Common myeloid progenitor, CD34-positive (primary cell): Measurements from ENCODE around the gene MYLK.

Experiments
- CTCF ChIA-PET: fragments of 350-600 bp; sonication (Branson Sonifier 250); formaldehyde crosslinking; loops from one replicate; lab custom pipeline; 2021; ENCODE audit warnings: antibody characterized with exemption; lab: Charles Lee
- POLR2A ChIA-PET: fragments of 350-600 bp; sonication (Branson Sonifier 250); formaldehyde crosslinking; loops from one replicate; lab custom pipeline; 2021; ENCODE audit warnings: antibody characterized with exemption; lab: Charles Lee
- DNase-seq, 3 donors: peaks; one replicate each; pipeline versions ENCODE4 v3.0.0 to v3.0.0-alpha.2; 2013
- H3K27ac ChIP-seq, 2 experiments: 1 replicate in 1 of 2; 2 replicates in 1 of 2; pipeline ENCODE4 v1.7.0; 2013; ENCODE audit warnings: inconsistent platforms in 2 of 2, low read length in 2 of 2, mild to moderate bottlenecking in 2 of 2, low read depth in 1 of 2, moderate library complexity in 1 of 2; ENCODE audit not compliant: severe bottlenecking in 2 of 2, insufficient read depth in 1 of 2, poor library complexity in 1 of 2
- H3K27me3 ChIP-seq, 5 experiments: replicated peaks in 2 of 5; 1 replicate in 3 of 5; 2 replicates in 2 of 5; pipeline versions ENCODE4 v1.6.1 to v1.7.0; 2013; ENCODE audit warnings: low read length in 4 of 5, mild to moderate bottlenecking in 2 of 5, moderate library complexity in 2 of 5, inconsistent platforms in 1 of 5; ENCODE audit not compliant: insufficient read depth in 5 of 5, control insufficient read depth in 4 of 5
- H3K36me3 ChIP-seq, 4 experiments: 1 replicate in 2 of 4; 2 replicates in 2 of 4; pipeline versions ENCODE4 v1.6.1 to v1.7.0; 2013; ENCODE audit warnings: low read length in 3 of 4, control low read depth in 1 of 4, mild to moderate bottlenecking in 1 of 4; ENCODE audit not compliant: control insufficient read depth in 4 of 4, insufficient read depth in 4 of 4
- H3K4me1 ChIP-seq, 4 experiments: 1 replicate in 3 of 4; 2 replicates in 1 of 4; pipeline versions ENCODE4 v1.6.1 to v1.7.1; 2013; ENCODE audit warnings: low read length in 3 of 4, mild to moderate bottlenecking in 3 of 4, control low read depth in 1 of 4, inconsistent platforms in 1 of 4, moderate library complexity in 1 of 4; ENCODE audit not compliant: control insufficient read depth in 4 of 4, insufficient read depth in 4 of 4; ENCODE audit errors: control extremely low read depth in 1 of 4
- H3K4me3 ChIP-seq, 7 experiments: 1 replicate in 4 of 7; 2 replicates in 3 of 7; pipeline versions ENCODE4 v1.5.1 to v1.7.0; 2013; ENCODE audit warnings: mild to moderate bottlenecking in 7 of 7, low read length in 6 of 7, moderate library complexity in 6 of 7, inconsistent platforms in 2 of 7, low read depth in 2 of 7, control low read depth in 1 of 7; ENCODE audit not compliant: insufficient read depth in 4 of 7, control insufficient read depth in 1 of 7; ENCODE audit errors: extremely low read depth in 1 of 7
- H3K9me3 ChIP-seq, 5 experiments: 1 replicate in 4 of 5; 2 replicates in 1 of 5; pipeline versions ENCODE4 v1.6.1 to v1.7.1; 2013; ENCODE audit warnings: low read length in 4 of 5, mild to moderate bottlenecking in 2 of 5, inconsistent platforms in 1 of 5, low read depth in 1 of 5, moderate library complexity in 1 of 5; ENCODE audit not compliant: control insufficient read depth in 4 of 5, insufficient read depth in 2 of 5; ENCODE audit errors: control extremely low read depth in 1 of 5
- WGBS: methylation state at CpG from one replicate; pipeline ENCODE4 v1.1.5; 2013; ENCODE audit not compliant: insufficient coverage; 5-methylcytosine and 5-hydroxymethylcytosine counted together

The MYLK gene

GRCh38 chr3:123791417-123791816, 92.7 kb downstream of the MYLK start:
- no peak for DNase-seq
- no peaks in the 10 kb centered on the region for H3K9me3 ChIP-seq
- 100% methylated on average over 2 of the region's 3 CpGs for WGBS
- no peak overlapping the region for H3K4me3 ChIP-seq
- no peaks in the 10 kb centered on the region for H3K36me3 ChIP-seq
- H3K27ac ChIP-seq: no peak overlapping the region
- CTCF ChIA-PET: interaction anchor here (1.0 kb wide), 1 partner anchor 18 kb away, joined by 3 read pairs; no protein-coding TSS in a partner anchor
- H3K27me3 ChIP-seq: no peaks in the 10 kb centered on the region
- no peaks in the 10 kb centered on the region for H3K4me1 ChIP-seq
- POLR2A ChIA-PET: no interaction called here

- no peaks in the 10 kb centered on the region for H3K36me3 ChIP-seq
- CTCF ChIA-PET: interaction anchor here (1.0 kb wide), 1 partner anchor 18 kb away, joined by 3 read pairs; no protein-coding TSS in a partner anchor
- H3K4me1 ChIP-seq: no peaks in the 10 kb centered on the region
- no peaks in the 10 kb centered on the region for H3K9me3 ChIP-seq
- 100% methylated on average over 3 of the region's 3 CpGs for WGBS
- H3K27me3 ChIP-seq: no peaks in the 10 kb centered on the region
- no peak for DNase-seq
- POLR2A ChIA-PET: no interaction called here
- no peak overlapping the region for H3K4me3 ChIP-seq
- no peak overlapping the region for H3K27ac ChIP-seq
Observed at GRCh38 chr3:123791073-123791370, 93.1 kb downstream of the MYLK start.

- Histone ChIP-seq H3K4me1 (no peaks in the 10 kb centered on the region), H3K27ac (no peak overlapping the region), H3K9me3 (no peaks in the 10 kb centered on the region), H3K27me3 (no peaks in the 10 kb centered on the region), H3K4me3 (no peak overlapping the region), H3K36me3 (no peaks in the 10 kb centered on the region)
- DNase-seq: no peak
- POLR2A ChIA-PET: no interaction called here
- 96% methylated on average over 9 of the region's 9 CpGs for WGBS
- CTCF ChIA-PET: interaction anchor here (1.0 to 1.2 kb wide), 2 partner anchors 16 to 17 kb away, joined by 3 read pairs; no protein-coding TSS in a partner anchor
Observed at GRCh38 chr3:123790254-123791072, 93.7 kb downstream of the MYLK start.

GRCh38 chr3:123789760-123790159, 94.4 kb downstream of the MYLK start:
- H3K27ac ChIP-seq: no peak overlapping the region
- ChIA-PET POLR2A (no interaction called here), CTCF (interaction anchor here (1.2 kb wide), 1 partner anchor 15 kb away, joined by 3 read pairs; no protein-coding TSS in a partner anchor)
- WGBS: 93% methylated on average over 5 of the region's 5 CpGs
- no peaks in the 10 kb centered on the region for H3K4me1 ChIP-seq
- no peaks in the 10 kb centered on the region for H3K27me3 ChIP-seq
- no peak overlapping the region for H3K4me3 ChIP-seq
- no peak for DNase-seq
- H3K9me3 ChIP-seq: no peaks in the 10 kb centered on the region
- H3K36me3 ChIP-seq: no peaks in the 10 kb centered on the region

- no peak for DNase-seq
- H3K27ac ChIP-seq: no peak overlapping the region
- no peaks in the 10 kb centered on the region for H3K36me3 ChIP-seq
- ChIA-PET CTCF (no interaction called here), POLR2A (no interaction called here)
- H3K27me3 ChIP-seq: no peaks in the 10 kb centered on the region
- WGBS: 96% methylated on average over 8 of the region's 9 CpGs
- H3K9me3 ChIP-seq: no peaks in the 10 kb centered on the region
- H3K4me3 ChIP-seq: no peak overlapping the region
- no peaks in the 10 kb centered on the region for H3K4me1 ChIP-seq
Observed at GRCh38 chr3:123789160-123789559, 95.0 kb downstream of the MYLK start.

- POLR2A ChIA-PET: no interaction called here
- H3K36me3 ChIP-seq: no peaks in the 10 kb centered on the region
- 100% methylated on average over 2 of the region's 2 CpGs for WGBS
- no peaks in the 10 kb centered on the region for H3K9me3 ChIP-seq
- no peak overlapping the region for H3K27ac ChIP-seq
- DNase-seq: no peak
- no peaks in the 10 kb centered on the region for H3K27me3 ChIP-seq
- H3K4me3 ChIP-seq: no peak overlapping the region
- CTCF ChIA-PET: no interaction called here
- no peaks in the 10 kb centered on the region for H3K4me1 ChIP-seq
Observed at GRCh38 chr3:123788710-123789109, 95.4 kb downstream of the MYLK start.

- WGBS: 93% methylated on average over 5 of the region's 5 CpGs
- POLR2A ChIA-PET: no interaction called here
- H3K4me1 ChIP-seq: no peaks in the 10 kb centered on the region
Observed at GRCh38 chr3:123787133-123787532, 97.0 kb downstream of the MYLK start.

More at GRCh38 chr3:123787133-123787532, 97.0 kb downstream of the MYLK start:
- H3K4me3 ChIP-seq: no peak overlapping the region
- no peak for DNase-seq
- H3K27ac ChIP-seq: no peak overlapping the region
- no peaks in the 10 kb centered on the region for H3K36me3 ChIP-seq
- H3K27me3 ChIP-seq: no peaks in the 10 kb centered on the region
- CTCF ChIA-PET: no interaction called here
- H3K9me3 ChIP-seq: no peaks in the 10 kb centered on the region
